SKM-1 treated with dmso at 0.1 percent for 144 hours (cell line): ENCODE measurements around the gene PLEKHM2.
"Not testable (repeated sequence)": the region's sequence is repeated elsewhere in the genome, so short reads cannot be mapped to it uniquely, and the experiment has no call there.

Experiments used
- DNase-seq: peaks from one replicate; lab custom pipeline; 2025; ENCODE audit not compliant: unreplicated experiment; lab: John Stamatoyannopoulos, UW

The PLEKHM2 gene, protein sequence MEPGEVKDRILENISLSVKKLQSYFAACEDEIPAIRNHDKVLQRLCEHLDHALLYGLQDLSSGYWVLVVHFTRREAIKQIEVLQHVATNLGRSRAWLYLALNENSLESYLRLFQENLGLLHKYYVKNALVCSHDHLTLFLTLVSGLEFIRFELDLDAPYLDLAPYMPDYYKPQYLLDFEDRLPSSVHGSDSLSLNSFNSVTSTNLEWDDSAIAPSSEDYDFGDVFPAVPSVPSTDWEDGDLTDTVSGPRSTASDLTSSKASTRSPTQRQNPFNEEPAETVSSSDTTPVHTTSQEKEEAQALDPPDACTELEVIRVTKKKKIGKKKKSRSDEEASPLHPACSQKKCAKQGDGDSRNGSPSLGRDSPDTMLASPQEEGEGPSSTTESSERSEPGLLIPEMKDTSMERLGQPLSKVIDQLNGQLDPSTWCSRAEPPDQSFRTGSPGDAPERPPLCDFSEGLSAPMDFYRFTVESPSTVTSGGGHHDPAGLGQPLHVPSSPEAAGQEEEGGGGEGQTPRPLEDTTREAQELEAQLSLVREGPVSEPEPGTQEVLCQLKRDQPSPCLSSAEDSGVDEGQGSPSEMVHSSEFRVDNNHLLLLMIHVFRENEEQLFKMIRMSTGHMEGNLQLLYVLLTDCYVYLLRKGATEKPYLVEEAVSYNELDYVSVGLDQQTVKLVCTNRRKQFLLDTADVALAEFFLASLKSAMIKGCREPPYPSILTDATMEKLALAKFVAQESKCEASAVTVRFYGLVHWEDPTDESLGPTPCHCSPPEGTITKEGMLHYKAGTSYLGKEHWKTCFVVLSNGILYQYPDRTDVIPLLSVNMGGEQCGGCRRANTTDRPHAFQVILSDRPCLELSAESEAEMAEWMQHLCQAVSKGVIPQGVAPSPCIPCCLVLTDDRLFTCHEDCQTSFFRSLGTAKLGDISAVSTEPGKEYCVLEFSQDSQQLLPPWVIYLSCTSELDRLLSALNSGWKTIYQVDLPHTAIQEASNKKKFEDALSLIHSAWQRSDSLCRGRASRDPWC

DNA sequence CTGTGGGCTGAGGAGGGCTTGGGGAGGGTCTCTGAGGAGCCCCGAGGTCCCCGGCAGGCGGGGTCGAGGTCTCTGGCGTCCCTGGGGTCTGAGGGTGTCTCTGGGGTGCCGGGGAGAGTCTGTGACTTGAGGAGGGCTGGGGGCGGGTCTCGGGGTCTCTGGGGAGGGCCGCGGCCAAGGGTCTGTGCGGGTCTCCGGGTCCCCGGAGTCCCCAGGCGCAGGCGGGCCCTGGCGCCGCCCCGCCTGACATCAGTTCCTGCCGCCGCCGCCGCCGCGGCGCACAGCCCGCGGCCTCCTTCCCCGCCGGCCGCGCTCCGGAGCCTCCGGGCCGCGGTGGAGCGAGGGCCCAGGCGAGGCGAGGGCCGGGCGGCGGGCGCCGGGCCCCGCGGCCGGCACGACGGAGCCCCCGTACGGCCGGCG is at the start of gene PLEKHM2:
Gene PLEKHM2, plus strand, starts transcription at position 279 of the 420 bp plus-strand sequence. CDS start 239 bp downstream, outside the sequence.
- no peak for DNase-seq

DNA sequence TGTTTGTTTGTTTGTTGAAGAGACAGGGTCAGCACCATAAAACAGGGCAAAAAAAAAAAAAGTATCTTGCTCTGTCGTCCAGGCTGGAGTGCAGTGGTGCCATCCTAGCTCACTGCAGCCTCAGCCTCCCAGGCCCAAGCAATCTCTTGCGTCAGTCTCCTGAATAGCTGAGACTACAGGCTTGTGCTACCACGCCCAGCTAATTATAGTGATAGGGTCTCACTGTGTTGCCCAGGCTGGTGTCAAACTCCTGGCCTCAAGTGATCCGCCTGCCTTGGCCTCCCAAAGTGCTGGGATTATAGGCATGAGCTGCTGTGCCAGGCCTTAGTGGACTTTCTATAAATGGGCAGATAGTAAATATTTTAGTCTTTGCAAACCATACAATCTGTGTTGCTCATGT is 47.7 kb upstream of the PLEKHM2 start:
- no peak for DNase-seq

DNA sequence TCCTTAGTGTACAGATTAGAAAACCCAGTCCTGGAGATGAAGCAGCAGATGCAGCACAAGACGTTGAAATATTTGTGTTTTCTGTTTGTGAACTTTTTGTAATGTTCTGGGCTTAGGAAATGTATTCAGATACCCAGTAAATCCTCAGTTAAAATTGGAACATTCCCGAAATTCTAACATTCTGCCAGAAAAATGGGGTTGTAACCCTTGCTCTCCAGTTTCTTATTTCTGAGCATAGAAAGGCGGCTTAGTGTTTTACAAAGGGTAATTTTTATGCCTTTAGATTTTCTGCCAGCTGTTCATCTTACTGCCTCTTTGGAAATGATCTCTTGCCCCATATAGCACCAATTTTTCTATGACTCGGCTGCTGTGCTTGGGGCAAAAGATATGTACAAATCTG is 46.3 kb upstream of the PLEKHM2 start:
- no peak for DNase-seq

DNA sequence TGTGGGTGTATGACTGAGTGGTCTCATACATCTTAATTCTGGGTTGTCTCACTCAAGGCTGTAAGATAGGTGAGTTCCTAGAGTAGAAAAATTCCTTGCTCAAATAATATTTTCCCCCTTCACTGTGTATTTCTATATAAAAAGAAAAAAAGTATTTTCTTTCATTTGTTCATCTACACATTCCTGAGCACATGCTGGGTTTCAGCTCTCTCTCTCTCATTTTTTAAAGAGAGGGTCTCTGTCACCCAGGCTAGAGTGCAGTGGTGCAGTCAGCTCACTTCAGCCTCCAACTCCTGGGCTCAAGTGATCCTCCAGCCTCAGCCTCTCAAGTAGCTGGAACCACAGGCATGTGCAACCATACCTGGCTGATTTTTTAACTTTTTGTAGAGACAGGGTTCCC is 44.9 kb upstream of the PLEKHM2 start:
- no peak for DNase-seq

DNA sequence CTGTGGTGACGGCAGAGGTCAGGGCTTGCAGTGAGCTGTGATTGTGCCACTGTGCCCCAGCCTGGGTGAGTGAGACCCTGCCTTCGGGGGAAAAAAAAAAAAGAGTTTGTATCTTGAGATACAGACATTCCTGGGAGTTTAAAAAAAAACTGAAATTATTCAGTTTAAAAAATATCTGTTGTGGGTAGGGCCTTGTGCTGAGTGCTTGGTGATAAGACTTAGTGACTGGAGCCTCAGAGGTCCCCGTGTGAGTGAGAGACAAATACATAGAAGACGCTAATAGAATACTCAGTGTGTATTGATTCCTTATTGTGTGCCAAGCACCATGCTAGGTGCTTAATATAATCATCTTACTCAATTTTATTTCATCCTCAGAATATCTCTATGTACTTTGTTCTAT is 44.2 kb upstream of the PLEKHM2 start:
- no peak for DNase-seq

DNA sequence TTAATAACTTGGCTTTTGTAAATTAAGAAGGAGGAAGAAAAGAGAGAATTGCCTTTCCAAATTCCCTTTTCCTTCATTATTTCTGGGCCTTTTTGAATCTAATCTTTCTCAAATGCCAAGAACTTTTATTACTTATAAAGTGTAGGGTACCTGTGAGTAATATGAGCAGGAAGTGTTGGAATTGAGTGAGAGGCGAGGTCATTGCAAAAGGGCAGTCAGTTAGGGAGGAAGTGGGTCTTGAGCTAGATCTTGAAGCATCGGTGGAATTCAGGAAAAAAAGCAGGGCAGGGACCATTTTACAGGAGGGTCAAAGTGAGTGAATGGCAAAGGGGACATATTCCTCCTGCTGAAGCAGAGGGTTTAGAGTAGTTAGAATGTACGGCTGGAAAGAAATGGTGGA is 43.5 kb upstream of the PLEKHM2 start:
- no peak for DNase-seq

DNA sequence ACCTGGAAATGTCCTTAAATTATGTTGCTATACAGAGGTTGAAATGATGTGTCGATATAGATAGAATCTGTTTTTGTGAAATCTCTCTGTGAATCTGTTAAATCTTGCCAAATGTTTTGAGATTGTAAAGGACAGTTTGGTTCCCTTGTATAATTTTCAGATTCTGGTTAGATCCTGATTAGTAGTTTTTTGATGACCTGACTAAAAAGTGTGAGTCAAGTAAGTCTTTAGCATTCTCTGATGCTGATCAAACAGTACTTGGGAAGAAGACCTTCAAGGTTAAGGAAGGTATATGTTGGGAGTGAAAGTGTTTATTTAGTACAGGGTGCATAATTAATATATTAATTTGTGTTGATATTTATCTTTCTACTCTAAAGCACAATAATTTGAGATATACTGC is 34.2 kb upstream of the PLEKHM2 start:
- DNase-seq = no peak

DNA sequence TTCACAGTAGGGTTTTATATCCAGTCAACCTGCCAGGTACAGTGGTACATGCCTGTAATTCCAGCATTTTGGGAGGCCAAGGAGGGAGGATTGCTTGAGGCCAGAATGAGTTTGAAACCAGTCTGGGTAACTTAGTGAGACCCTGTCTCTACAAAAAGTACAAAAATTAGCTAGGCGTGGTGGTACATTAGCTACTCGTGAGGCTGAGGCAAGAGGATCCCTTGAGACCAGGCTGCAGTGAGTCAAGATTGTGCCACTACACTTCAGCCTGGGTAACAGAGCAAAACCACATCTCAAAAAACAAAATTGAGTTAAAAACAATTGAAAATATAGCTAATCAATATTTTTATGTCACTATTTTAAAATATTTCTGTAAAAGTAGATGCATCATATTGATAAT is 33.7 kb upstream of the PLEKHM2 start:
- DNase-seq = no peak

DNA sequence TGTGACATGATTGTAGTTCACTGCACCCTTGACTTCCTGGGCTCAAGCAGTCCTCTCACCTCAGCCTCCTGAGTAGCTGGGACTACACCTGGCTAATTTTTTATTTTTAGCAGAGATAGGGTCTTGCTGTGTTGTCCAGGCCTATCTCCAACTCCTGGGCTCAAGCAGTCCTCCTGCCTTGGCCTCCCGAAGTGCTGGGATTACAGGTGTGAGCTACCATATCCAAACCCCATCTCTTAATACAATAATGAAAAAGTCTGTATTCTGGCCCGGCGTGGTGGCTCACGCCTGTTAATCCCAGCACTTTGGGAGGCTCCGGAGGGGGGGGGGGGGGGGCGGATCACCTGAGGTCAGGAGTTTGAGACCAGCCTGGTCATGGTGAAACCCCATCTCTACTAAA is 32.0 kb upstream of the PLEKHM2 start:
- DNase-seq = not testable (repeated sequence)

DNA sequence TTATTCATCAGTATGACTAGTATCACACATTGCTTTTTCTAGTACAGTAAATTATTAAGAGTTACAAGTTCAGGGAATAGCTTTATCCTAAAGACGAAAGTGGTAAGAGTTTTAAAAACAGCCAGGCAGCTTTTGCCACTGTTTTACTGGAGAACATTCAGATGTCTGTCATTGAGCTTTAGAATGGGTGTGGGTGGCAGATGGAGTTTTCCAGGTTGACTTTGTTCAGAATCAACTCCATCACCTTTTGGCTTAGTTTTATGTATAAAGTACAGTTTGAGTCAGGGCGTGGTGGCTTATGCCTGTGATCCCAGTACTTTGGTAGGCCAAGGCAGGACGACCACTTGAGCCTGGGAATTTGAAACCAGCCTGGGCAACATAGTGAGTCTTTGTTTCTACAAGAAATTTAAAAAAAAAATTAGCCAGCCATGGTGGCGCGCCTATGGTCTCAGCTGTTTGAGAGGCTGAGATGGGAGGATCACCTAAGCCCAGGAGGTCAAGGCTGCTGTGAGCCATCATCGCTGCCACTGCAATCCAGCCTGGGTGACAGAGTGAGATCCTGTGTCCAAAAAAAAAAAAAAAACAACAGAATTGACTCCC is 29.9 kb upstream of the PLEKHM2 start:
- no peak for DNase-seq

DNA sequence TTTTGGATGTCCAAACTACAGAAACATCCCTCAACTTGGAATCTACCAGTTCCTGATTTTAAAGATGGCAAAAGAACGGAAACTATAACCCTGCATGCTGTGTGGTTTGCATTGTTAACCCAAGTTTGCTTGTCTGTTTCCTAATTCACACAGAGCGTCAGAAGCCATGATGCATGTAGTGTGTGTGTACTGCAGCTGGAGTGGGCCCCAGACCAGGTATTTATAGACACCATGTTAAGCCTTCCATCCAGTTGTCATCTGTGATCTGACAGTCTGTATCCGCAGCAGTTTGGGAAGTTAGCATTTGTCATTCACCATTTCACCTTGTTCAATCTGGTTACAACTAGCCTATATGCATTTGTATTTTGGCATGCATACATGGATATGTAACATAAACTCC is 27.7 kb upstream of the PLEKHM2 start:
- DNase-seq = no peak

DNA sequence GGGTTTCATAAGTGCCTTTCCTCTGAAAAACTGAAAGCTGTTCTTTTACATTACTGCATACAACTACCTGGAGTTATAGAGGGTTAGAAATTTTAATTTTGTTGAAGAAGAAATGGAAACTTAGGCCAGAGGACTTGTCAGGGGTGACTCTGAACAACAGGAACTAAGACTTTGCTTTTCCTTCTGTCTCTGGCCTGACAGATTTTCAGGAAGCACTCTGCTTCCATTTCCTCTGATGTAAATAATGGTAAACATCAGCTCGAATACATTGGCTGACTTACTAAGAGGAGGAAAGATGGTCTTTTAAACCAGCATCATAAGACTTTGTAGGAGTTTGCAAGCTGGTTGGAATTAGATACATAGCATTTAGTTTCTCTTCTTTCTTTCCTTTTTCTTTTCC is 27.1 kb upstream of the PLEKHM2 start:
- no peak for DNase-seq

DNA sequence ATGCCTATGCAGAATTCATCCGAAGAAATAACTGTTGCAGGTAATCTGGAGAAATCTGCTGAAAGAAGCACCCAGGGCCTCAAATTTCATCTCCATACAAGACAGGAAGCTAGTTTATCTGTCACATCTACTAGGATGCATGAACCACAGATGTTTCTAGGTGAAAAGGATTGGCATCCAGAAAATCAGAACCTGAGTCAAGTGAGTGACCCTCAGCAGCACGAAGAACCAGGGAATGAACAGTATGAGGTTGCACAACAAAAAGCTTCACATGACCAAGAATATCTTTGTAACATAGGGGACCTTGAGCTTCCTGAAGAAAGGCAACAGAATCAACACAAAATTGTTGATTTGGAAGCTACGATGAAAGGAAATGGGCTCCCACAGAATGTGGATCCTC is 24.0 kb upstream of the PLEKHM2 start:
- no peak for DNase-seq

DNA sequence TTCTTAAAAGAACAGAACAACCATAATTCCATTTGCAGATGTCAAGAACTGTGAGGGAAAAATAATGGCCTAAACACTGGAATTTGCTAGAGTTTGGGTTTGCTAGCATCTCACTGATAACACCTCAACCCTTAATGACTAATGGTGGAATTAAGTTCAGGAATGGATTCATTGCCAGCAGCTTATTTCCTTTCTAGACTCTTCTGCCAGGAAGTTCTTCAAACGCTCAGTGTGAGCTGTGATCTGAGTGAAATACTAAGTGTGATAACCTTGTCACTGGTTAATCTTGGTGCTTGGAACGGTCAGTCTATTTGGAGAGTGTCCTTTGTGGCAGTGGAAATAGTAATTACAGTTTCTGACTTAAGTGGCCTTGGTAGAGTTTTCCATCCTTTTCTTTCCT is 21.6 kb upstream of the PLEKHM2 start:
- no peak for DNase-seq

DNA sequence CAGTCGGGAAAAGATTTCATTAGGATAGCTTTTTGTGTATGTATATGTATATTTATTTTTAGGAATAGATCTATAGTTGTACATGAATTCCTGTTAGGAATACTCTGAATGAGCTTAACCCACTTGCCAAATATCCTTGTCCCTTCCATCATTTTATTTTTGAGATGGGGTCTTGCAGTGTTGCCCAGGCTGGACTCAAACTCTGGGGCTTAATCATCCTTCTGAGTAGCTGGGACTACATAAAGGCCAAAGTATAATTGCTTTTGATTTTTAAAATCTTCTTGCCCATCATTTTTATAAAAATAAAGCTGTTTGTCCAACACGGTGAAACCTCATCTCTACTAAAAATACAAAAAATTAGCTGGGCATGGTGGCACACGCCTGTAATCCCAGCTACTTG is 20.2 kb upstream of the PLEKHM2 start:
- no peak for DNase-seq

DNA sequence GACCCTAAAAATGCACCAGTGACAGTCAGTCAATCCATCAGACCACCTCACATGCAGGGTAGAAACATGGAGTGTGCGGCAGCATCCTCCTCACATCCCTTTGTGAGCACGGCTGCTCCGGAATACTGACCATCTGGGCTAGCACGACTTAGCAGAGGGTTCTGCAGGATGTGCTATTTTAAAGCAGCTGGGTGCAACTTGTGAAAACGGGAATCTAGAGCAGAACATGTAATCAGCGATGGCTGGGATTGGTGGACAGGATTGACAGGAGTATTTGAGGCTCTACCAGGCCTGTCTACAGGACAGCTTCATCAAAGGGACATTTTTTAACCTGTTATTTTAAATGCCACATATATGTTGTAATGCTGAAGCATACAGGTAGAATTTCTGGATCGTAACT is 16.8 kb upstream of the PLEKHM2 start:
- DNase-seq = no peak

DNA sequence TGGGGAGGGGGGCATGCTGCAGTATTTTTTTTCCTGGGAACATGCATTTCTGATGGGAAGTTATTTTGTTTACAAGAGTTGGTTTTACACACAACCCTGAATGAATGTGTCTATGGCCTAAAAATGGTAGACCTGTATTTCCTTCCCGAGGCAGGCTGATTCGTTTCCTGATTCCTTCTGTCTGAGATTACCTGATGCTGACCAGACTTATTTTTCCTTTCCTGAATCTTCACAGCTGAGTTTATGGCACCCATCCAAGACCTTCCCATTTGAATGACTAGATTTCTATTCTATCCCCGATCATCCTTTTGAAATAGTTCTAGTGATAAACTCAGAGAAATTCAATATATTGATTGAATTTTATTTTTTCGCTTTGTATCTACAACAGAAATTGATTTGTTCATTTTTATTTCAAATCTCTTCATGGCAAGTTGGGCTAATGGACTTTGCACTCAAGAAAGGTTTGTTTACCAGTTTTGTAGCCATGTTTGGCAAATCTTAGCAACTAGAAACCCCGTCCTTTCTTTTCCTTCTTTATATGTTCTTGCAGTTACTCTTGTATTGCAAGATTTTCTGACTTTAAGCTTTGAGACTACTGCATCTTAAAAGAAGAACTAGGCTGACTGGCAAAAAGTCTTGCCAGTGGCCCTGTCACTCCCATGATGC is 15.9 kb upstream of the PLEKHM2 start:
- no peak for DNase-seq

DNA sequence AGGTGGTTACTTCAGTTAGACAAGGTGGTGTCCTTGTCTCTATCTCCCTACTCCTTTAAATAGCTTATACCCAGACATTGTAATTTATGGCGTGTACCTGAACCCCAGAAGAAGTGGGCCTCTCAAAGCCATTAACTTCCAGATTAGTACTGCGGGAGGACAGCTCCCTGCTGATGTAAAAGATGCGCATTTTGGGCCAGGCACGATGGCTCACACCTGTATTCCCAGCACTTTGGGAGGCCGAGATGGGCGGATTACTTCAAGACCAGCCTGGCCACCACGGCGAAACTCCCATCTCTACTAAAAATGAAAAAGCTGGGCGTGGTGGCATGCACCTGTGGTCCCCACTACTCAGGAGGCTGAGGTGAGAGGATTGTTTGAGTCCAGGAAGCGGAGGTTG is 15.0 kb upstream of the PLEKHM2 start:
- no peak for DNase-seq

DNA sequence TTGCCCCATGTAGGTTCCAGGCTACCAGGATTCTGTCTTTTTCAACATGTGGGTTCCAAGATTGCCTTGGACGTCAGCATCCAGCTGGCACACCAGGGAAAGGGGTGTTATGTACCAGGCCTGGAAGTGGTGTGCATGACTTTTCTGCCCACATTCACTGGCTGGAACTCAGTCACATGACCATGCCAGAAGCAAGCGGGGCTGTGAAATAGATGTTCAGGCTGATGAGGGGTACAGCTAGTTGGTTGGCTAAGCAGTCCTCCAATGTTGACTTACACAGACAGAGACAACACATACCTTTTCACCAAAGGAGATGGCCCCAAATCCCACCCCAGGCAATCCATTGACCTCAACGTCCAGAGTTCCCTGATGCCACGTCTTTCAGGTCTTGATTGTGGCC is 14.3 kb upstream of the PLEKHM2 start:
- DNase-seq = no peak

DNA sequence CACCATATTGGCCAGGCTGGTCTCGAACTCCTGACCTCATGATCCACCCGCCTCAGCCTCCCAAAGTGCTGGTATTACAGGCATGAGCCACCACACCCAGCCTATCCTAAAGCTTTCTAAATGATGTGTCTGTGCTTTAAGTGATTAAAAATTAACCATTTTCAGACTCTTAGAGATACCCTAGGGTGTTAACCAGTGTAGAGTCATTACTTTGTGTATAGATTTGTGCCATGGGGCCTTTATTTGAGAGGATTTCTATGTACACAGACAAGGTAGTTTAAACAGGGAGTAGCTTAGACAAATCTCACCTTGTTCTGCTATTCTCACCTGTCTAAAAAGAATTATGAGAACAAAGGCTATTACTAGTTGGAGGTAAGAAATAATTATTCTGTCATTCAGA is 12.7 kb upstream of the PLEKHM2 start:
- no peak for DNase-seq
